BJ (cell line): Measurements from ENCODE around the gene METTL3. TPM values are rescaled to one million over a fixed set of nuclear protein-coding genes. Genes with fewer than 3 reads are reported as not detected.

Source experiments
- CTCF ChIA-PET: fragments of 350-600 bp; formaldehyde crosslinking; extraction: SDS; loops from one replicate; lab custom pipeline; 2021; ENCODE audit warnings: antibody characterized with exemption, inconsistent platforms; lab: Yijun Ruan, JAX
- POLR2A ChIA-PET: fragments of 300-600 bp; sonication (Branson Sonifier 250); formaldehyde crosslinking; extraction: SDS; loops from one replicate; lab custom pipeline; 2021; ENCODE audit warnings: antibody characterized with exemption; lab: Charles Lee
- DNase-seq: peaks from one replicate; pipeline ENCODE4 v3.0.0-alpha.2; 2011; ENCODE audit warnings: low read depth
- H3K27me3 ChIP-seq: 2 replicates; pipeline ENCODE4 v1.6.0; 2011; ENCODE audit warnings: low read length; ENCODE audit not compliant: control insufficient read depth, insufficient read depth
- H3K36me3 ChIP-seq: 2 replicates; pipeline ENCODE4 v1.5.1; 2011; ENCODE audit warnings: low read length; ENCODE audit not compliant: control insufficient read depth, insufficient read depth
- H3K4me3 ChIP-seq: 2 replicates; pipeline ENCODE4 v1.5.1; 2011; ENCODE audit warnings: low read depth, mild to moderate bottlenecking, control low read depth, low read length
- polyA plus RNA-seq: library from polyadenylated mRNA; depleted of rRNA; stranded (reverse); fragments of >200 nt; gene quantifications from 2 replicates; pipeline ENCODE4 v1.2.3, GENCODE V29; 2011
- TF ChIP-seq, protein P1 (sequence below): IDR thresholded peaks from 2 replicates; pipeline ENCODE4 v1.5.1; 2011; ENCODE audit warnings: low read depth, mild to moderate bottlenecking, control low read depth, inconsistent platforms, low read length, moderate library complexity; ENCODE audit not compliant: insufficient read depth

Gene METTL3
- polyA plus RNA-seq, 1 experiment: 63.3 TPM

DNA sequence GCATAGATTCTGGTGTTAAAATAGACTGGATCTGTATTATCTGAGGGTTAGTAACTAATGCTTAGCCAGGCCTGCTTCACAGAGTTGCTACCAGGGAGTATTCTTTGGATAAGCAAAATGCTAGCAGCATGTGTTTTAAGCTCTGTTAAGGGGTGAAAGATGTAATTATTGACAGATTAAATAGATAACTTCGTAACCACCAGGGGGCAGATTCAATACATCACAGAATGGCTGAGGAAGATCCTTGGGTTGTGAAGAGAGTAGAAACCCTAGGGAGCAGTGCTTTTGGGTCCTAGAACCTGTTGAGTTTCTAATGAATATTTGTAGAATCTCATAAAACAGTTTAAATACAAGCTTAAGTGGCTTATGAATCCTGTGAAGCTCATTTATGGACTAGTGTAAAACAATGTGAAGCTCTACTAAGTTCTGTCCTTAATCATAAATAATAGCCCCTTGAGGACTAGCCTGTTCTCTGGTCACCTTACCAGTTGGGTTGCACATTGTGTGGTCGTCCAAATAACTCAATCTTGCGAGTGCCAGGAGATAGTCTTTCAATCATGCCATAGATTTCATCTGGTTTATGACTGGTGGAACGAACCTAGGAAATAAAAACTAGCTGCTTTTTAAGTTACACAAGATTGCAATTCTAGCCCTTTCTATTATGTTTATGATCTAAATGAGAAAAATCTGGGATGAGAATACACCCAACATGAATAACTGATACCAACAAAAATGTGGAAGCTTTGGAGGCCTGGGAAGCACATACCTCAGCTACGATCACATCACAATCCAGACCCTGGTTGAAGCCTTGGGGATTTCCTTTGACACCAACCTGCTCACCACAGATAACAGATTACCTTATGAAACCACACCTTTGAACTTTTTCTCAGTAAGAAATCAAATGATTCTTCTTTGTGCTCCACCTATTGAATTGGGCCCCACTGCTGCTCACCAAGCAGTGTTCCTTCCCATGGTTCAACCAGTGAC is 12.3 kb downstream of the METTL3 start:
- Histone ChIP-seq H3K27me3 (no peaks in the 10 kb centered on the region), H3K36me3 (peaks cover 25% of the 10 kb centered on the region), H3K4me3 (no peak overlapping the region)
- TF ChIP-seq, protein P1, sequence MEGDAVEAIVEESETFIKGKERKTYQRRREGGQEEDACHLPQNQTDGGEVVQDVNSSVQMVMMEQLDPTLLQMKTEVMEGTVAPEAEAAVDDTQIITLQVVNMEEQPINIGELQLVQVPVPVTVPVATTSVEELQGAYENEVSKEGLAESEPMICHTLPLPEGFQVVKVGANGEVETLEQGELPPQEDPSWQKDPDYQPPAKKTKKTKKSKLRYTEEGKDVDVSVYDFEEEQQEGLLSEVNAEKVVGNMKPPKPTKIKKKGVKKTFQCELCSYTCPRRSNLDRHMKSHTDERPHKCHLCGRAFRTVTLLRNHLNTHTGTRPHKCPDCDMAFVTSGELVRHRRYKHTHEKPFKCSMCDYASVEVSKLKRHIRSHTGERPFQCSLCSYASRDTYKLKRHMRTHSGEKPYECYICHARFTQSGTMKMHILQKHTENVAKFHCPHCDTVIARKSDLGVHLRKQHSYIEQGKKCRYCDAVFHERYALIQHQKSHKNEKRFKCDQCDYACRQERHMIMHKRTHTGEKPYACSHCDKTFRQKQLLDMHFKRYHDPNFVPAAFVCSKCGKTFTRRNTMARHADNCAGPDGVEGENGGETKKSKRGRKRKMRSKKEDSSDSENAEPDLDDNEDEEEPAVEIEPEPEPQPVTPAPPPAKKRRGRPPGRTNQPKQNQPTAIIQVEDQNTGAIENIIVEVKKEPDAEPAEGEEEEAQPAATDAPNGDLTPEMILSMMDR: peak; percentile 50
- DNase-seq: no peak
- ChIA-PET CTCF (interaction anchor here (0.6 to 3.1 kb wide), 16 partner anchors 9 to 85 kb away, joined by 3 to 22 read pairs (median 4); partner anchors contain the start of genes CHD8, METTL3, RAB2B and SALL2), POLR2A (interaction anchor here (0.6 kb wide), 1 partner anchor 15 kb away, joined by 3 read pairs; no protein-coding TSS in a partner anchor)

DNA sequence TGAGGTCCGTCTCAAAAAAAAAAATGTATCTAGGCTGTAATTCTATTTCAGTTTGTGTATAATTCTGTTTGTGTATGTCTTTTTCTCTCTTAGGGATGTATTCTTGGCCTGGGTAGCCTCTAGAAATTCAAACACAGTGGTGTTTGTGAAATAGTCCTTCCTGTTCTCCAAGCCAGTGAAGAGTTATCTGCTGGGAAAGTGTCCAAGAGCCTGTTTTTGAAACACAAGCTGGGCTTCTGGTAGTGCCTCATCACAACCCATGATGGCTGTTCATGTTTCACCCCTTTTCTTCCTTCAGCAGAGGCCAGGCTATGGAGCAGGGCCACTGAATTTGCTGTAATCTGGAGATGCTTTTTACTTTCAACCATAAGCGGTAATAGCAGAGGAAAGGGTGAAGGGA is 14.7 kb downstream of the METTL3 start:
- CTCF ChIA-PET: interaction anchor here (0.7 to 0.9 kb wide), 2 partner anchors 20 to 60 kb away, joined by 3 to 5 read pairs; no protein-coding TSS in a partner anchor
- POLR2A ChIA-PET: no interaction called here
- TF ChIP-seq, protein P1: no peak
- Histone ChIP-seq H3K36me3 (peaks cover 24% of the 10 kb centered on the region), H3K4me3 (no peak overlapping the region), H3K27me3 (no peaks in the 10 kb centered on the region)
- DNase-seq: no peak

DNA sequence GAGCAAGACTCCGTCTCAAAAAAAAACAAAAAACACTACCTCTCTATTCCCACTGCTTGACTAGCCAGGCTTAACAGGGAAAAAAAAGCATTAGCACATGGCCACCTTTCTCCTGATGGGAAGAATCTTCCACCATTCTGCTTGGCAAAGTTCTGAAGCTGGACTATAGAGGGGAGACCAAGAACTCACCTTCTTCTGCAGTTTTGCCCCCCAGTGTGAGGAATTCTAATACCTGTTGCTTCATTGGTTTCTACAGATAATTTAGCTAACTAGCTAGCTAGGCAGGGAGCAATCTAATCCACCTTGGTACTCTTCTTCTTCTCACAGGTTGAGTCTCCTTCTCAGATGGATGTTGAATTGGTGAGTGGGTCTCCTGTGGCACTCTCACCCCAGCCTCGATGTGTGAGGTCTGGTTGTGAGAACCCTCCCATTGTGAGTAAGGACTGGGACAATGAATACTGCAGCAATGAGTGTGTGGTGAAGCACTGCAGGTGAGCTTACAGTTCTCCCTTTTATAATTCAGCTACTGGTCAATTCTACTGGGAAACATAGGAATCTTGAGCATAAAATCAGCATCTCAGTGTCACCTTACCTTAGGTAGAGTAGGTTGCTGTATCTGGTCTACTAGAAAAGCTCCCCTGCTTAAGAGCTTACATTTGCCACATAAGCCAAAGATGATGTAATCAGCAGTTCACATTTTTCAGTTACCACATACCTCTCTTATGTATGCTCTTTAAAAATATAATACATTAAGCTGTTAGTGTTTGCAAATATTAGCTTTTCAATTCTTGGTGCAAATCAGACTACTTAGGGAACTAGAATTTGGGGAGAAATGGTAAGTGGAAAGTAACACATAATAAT is 16.0 kb downstream of the METTL3 start:
- H3K27me3 ChIP-seq: no peaks in the 10 kb centered on the region
- no peak overlapping the region for H3K4me3 ChIP-seq
- no peak for DNase-seq
- POLR2A ChIA-PET: no interaction called here
- CTCF ChIA-PET: interaction anchor here (0.6 to 1.7 kb wide), 6 partner anchors 16 to 429 kb away, joined by 3 to 6 read pairs (median 4); partner anchors contain the start of genes METTL3, RAB2B and TOX4
- TF ChIP-seq, protein P1: no peak
- peaks cover 20% of the 10 kb centered on the region for H3K36me3 ChIP-seq

DNA sequence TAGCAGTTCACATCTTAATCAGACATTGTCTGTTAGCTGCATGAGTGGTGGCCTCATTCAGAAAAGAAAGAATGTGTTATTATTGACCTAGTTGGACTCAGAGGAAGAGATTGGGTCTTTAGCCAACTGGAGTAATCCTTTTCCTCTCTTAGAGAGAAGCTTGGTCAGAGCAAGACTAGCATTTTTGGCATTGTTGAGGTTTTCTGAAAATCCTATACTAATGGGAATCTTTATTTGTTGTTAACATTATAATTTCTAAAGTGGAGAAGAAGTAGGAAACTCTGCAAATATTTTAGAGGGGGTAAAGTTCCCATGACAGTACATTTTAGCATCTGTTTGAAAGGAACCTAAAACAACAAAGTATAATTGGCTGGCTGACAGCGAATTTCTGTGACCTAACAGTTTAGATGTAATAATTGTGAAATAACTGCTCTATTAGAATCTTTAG is 24.5 kb downstream of the METTL3 start:
- Histone ChIP-seq H3K36me3 (peaks cover 8% of the 10 kb centered on the region), H3K27me3 (no peaks in the 10 kb centered on the region), H3K4me3 (no peak overlapping the region)
- POLR2A ChIA-PET: interaction anchor here (0.6 kb wide), 1 partner anchor 1835 kb away, joined by 6 read pairs; the partner anchor contains the start of gene PABPN1
- peak; percentile 93 for DNase-seq
- CTCF ChIA-PET: interaction anchor here (3.8 to 4.8 kb wide), 2 partner anchors 10 to 12 kb away, joined by 14 to 22 read pairs; partner anchors contain the start of genes RAB2B and TOX4
- TF ChIP-seq, protein P1: no peak
